DND-41 (cell line): ENCODE results near the gene FAM98B.

Experiments
- ATAC-seq: fragments of 200-7000 bp; cut with Tn5 transposase; 3 replicates; pipeline ENCODE4 v1.9.1; 2021; ENCODE audit warnings: low read depth; ENCODE audit not compliant: insufficient read depth
- DNase-seq: peaks from one replicate; pipeline ENCODE4 v3.0.0-alpha.2; 2020
- H2AFZ ChIP-seq: 2 replicates; pipeline ENCODE4 v1.6.0; 2012; ENCODE audit warnings: low read depth, low read length
- H3K27ac ChIP-seq: 2 replicates; pipeline ENCODE4 v1.5.1; 2012; ENCODE audit warnings: low read length, inconsistent platforms
- H3K27me3 ChIP-seq: fragments of 200-600 bp; sonication (generic); 2 replicates; pipeline ENCODE4 v1.6.0; 2012; ENCODE audit warnings: low read length, mild to moderate bottlenecking, inconsistent platforms; ENCODE audit not compliant: insufficient read depth, poor library complexity
- H3K36me3 ChIP-seq: 2 replicates; pipeline ENCODE4 v1.5.1; 2012; ENCODE audit warnings: low read length, inconsistent platforms; ENCODE audit not compliant: insufficient read depth
- H3K4me1 ChIP-seq: 2 replicates; pipeline ENCODE4 v1.5.1; 2012; ENCODE audit warnings: mild to moderate bottlenecking, low read length; ENCODE audit not compliant: insufficient read depth
- H3K4me2 ChIP-seq: 2 replicates; pipeline ENCODE4 v1.6.0; 2012; ENCODE audit warnings: mild to moderate bottlenecking, moderate library complexity, low read length, inconsistent platforms; ENCODE audit not compliant: insufficient read depth
- H3K4me3 ChIP-seq, 2 experiments: fragments of 200-600 bp in 1 of 2; shearing (Covaris generic) in 1 of 2; 2 replicates each; pipeline ENCODE4 v1.5.1; 2012 to 2016; ENCODE audit warnings: inconsistent platforms in 2 of 2, low read length in 2 of 2, mild to moderate bottlenecking in 2 of 2, low read depth in 1 of 2, moderate library complexity in 1 of 2
- H3K79me2 ChIP-seq: 2 replicates; pipeline ENCODE4 v1.6.0; 2012; ENCODE audit warnings: low read length, inconsistent platforms; ENCODE audit not compliant: insufficient read depth
- H3K9ac ChIP-seq: 2 replicates; pipeline ENCODE4 v1.6.0; 2012; ENCODE audit warnings: low read depth, mild to moderate bottlenecking, inconsistent platforms, low read length, moderate library complexity
- H3K9me3 ChIP-seq: 2 replicates; pipeline ENCODE4 v1.5.1; 2012; ENCODE audit warnings: low read length, moderate library complexity, mild to moderate bottlenecking, inconsistent platforms; ENCODE audit not compliant: insufficient read depth, severe bottlenecking
- H4K20me1 ChIP-seq: 2 replicates; pipeline ENCODE4 v1.6.0; 2012; ENCODE audit warnings: low read length; ENCODE audit not compliant: insufficient read depth
- EZH2 ChIP-seq: IDR thresholded peaks from 3 replicates; pipeline ENCODE4 v1.6.1; 2012; ENCODE audit warnings: borderline replicate concordance, low read depth, mild to moderate bottlenecking, moderate library complexity, low read length, inconsistent platforms; ENCODE audit not compliant: severe bottlenecking
- TF ChIP-seq, protein P1 (sequence below): IDR thresholded peaks from 2 replicates; pipeline ENCODE4 v1.5.1; 2012; ENCODE audit warnings: borderline replicate concordance, low read length, moderate library complexity, mild to moderate bottlenecking; ENCODE audit not compliant: poor library complexity, severe bottlenecking; ENCODE audit errors: extremely low read depth

The FAM98B gene

GRCh38 chr15:38508647-38509046 lies 54.7 kb downstream of the FAM98B start:
- no peak overlapping the region for H3K4me3 ChIP-seq
- ATAC-seq (no peak), DNase-seq (no peak)
- H3K27me3 ChIP-seq = no peaks in the 10 kb centered on the region
- H3K4me1 ChIP-seq = no peaks in the 10 kb centered on the region
- H3K9ac ChIP-seq = no peak overlapping the region
- no peak overlapping the region for H3K4me2 ChIP-seq
- H3K27ac ChIP-seq = no peak overlapping the region
- no peaks in the 10 kb centered on the region for H4K20me1 ChIP-seq
- H3K36me3 ChIP-seq = peaks cover 32% of the 10 kb centered on the region
- no peaks in the 10 kb centered on the region for H3K79me2 ChIP-seq
- no peaks in the 10 kb centered on the region for H3K9me3 ChIP-seq
- no peak for TF ChIP-seq EZH2
- TF ChIP-seq, protein P1, sequence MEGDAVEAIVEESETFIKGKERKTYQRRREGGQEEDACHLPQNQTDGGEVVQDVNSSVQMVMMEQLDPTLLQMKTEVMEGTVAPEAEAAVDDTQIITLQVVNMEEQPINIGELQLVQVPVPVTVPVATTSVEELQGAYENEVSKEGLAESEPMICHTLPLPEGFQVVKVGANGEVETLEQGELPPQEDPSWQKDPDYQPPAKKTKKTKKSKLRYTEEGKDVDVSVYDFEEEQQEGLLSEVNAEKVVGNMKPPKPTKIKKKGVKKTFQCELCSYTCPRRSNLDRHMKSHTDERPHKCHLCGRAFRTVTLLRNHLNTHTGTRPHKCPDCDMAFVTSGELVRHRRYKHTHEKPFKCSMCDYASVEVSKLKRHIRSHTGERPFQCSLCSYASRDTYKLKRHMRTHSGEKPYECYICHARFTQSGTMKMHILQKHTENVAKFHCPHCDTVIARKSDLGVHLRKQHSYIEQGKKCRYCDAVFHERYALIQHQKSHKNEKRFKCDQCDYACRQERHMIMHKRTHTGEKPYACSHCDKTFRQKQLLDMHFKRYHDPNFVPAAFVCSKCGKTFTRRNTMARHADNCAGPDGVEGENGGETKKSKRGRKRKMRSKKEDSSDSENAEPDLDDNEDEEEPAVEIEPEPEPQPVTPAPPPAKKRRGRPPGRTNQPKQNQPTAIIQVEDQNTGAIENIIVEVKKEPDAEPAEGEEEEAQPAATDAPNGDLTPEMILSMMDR = no peak
- no peak overlapping the region for H2AFZ ChIP-seq

DNA sequence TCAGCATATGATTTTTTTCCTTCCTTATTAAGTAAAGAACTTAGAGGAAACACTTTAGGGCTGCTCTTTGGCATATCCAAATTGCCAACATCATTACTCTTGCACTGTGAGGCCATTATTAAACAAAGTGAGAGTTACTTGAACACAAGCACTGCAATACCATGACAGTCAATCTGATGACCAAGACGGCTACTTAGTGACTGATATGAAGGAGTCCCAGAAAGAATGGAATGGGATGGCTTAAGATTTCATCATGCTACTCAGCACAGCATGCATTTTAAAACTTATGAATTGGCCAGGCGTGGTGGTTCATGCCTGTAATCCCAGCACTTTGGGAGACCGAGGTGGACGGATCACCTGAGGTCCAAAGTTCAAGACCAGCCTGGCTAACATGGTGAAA lies 55.2 kb downstream of the FAM98B start:
- Histone ChIP-seq H2AFZ (no peak overlapping the region), H3K4me3 (no peak overlapping the region), H3K79me2 (no peaks in the 10 kb centered on the region), H3K9ac (no peak overlapping the region), H3K36me3 (peaks cover 29% of the 10 kb centered on the region), H3K4me2 (no peak overlapping the region), H3K27me3 (no peaks in the 10 kb centered on the region), H3K9me3 (no peaks in the 10 kb centered on the region), H3K27ac (no peak overlapping the region), H3K4me1 (no peaks in the 10 kb centered on the region), H4K20me1 (no peaks in the 10 kb centered on the region)
- no peak for DNase-seq
- TF ChIP-seq, protein P1 = no peak
- TF ChIP-seq EZH2 = no peak
- no peak for ATAC-seq

DNA sequence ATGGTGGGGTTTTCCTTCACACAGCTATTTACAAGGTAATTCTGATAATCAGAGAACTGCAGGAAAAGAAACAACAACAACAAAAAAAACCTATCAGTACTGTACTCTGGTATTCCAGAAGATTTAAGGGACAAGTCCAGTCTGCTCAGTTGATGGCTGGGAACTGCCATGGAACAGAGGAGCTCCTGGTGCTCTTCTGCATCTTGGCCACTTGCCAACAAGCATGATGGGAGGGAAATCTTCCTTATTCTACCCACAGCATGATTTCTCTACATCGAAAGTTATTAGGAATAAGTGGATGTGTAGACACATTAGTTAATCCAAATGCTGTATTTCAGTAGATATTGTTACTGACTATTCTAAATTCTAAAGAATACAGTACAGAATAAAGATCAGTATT lies 59.0 kb downstream of the FAM98B start:
- no peaks in the 10 kb centered on the region for H4K20me1 ChIP-seq
- H3K27ac ChIP-seq = no peak overlapping the region
- H3K79me2 ChIP-seq = no peaks in the 10 kb centered on the region
- peaks cover 12% of the 10 kb centered on the region for H3K36me3 ChIP-seq
- no peaks in the 10 kb centered on the region for H3K9me3 ChIP-seq
- H3K4me3 ChIP-seq = no peak overlapping the region
- no peaks in the 10 kb centered on the region for H3K4me1 ChIP-seq
- H3K27me3 ChIP-seq = no peaks in the 10 kb centered on the region
- TF ChIP-seq, protein P1 = no peak
- no peak for TF ChIP-seq EZH2
- H3K9ac ChIP-seq = no peak overlapping the region
- DNase-seq (no peak), ATAC-seq (no peak)
- no peak overlapping the region for H2AFZ ChIP-seq
- no peak overlapping the region for H3K4me2 ChIP-seq

DNA sequence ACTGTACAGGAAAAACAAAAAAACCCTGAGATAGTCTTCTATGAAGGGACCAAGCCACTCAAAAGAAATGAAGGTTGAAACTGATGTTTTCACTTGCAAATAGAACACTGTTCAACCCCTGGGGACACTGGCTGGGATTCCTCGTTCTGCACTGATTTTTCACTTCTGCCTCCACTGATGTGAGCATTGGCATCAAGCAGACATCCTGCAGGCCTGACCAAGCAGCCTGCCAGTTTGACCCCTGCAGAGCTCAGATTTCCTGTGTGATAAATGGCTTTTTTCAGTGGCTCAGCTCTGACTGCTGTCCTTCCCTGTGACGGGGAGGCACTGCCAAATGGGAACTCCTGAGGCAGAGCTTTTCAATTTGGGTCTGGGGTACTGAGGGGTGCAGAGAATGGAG lies 60.7 kb downstream of the FAM98B start:
- H2AFZ ChIP-seq = no peak overlapping the region
- H3K9ac ChIP-seq = no peak overlapping the region
- no peaks in the 10 kb centered on the region for H3K9me3 ChIP-seq
- peaks cover 14% of the 10 kb centered on the region for H3K36me3 ChIP-seq
- H3K27me3 ChIP-seq = no peaks in the 10 kb centered on the region
- H3K79me2 ChIP-seq = no peaks in the 10 kb centered on the region
- no peak overlapping the region for H3K4me2 ChIP-seq
- DNase-seq (no peak), ATAC-seq (no peak)
- no peak overlapping the region for H3K27ac ChIP-seq
- no peaks in the 10 kb centered on the region for H3K4me1 ChIP-seq
- TF ChIP-seq, protein P1 = no peak
- no peak for TF ChIP-seq EZH2
- H4K20me1 ChIP-seq = no peaks in the 10 kb centered on the region
- H3K4me3 ChIP-seq = no peak overlapping the region
